Heart right ventricle (tissue), 16 donors: ENCODE data around the gene CHRDL2. TPM values are rescaled to one million over a fixed set of nuclear protein-coding genes. Genes with fewer than 3 reads are reported as not detected.

Source experiments
- ATAC-seq, 8 donors: fragments of 200-7000 bp; cut with Tn5 transposase; one replicate each; pipeline ENCODE4 v1.9.1; 2020; ENCODE audit warnings: mild to moderate bottlenecking in 8 of 8, moderate library complexity in 8 of 8, moderate number of reproducible peaks in 1 of 8
- DNase-seq, 2 donors: peaks; one replicate each; pipeline ENCODE4 v3.0.0-alpha.2; 2020
- H3K27ac ChIP-seq, 10 donors: fragments of 200-600 bp; sonication (generic) in 2 of 10; one replicate each; pipeline versions ENCODE4 v1.5.0 to v1.8.0; 2020 to 2022; ENCODE audit warnings: mild to moderate bottlenecking in 3 of 10
- H3K27me3 ChIP-seq, 7 donors: fragments of 200-600 bp; one replicate each; pipeline ENCODE4 v1.8.0; 2021 to 2022; ENCODE audit warnings: mild to moderate bottlenecking in 2 of 7
- H3K36me3 ChIP-seq, 9 donors: fragments of 200-600 bp; sonication (generic) in 1 of 9; one replicate each; pipeline versions ENCODE4 v1.5.0 to v1.8.0; 2020 to 2022; ENCODE audit warnings: mild to moderate bottlenecking in 2 of 9
- H3K4me1 ChIP-seq, 9 donors: fragments of 200-600 bp; sonication (generic) in 1 of 9; one replicate each; pipeline versions ENCODE4 v1.5.0 to v1.8.0; 2020 to 2022; ENCODE audit warnings: mild to moderate bottlenecking in 4 of 9
- H3K4me3 ChIP-seq, 10 donors: fragments of 200-600 bp; sonication (generic) in 2 of 10; one replicate each; pipeline versions ENCODE4 v1.5.0 to v1.8.0; 2020 to 2022; ENCODE audit warnings: mild to moderate bottlenecking in 7 of 10, moderate library complexity in 2 of 10
- H3K9me3 ChIP-seq, 11 donors: fragments of 200-600 bp in 10 of 11; sonication (generic) in 2 of 11; one replicate each; pipeline versions ENCODE4 v1.5.0 to v1.8.0; 2013 to 2022; ENCODE audit warnings: mild to moderate bottlenecking in 2 of 11, control low read depth in 1 of 11, moderate library complexity in 1 of 11
- WGBS, 2 donors: extraction: QIAGEN DNeasy Blood & Tissue Kit; methylation state at CpG; one replicate each; pipeline ENCODE4 v1.1.7; 2013; ENCODE audit warnings: inconsistent platforms in 1 of 2; 5-methylcytosine and 5-hydroxymethylcytosine counted together
- intact Hi-C, 10 donors: fragments of 100-400 bp; cut with DNase I; formaldehyde crosslinking; loops; one replicate each; pipeline versions ENCODE4 v1.11.1 to v1.14.2; 2022
- polyA plus RNA-seq, 2 donors: library from polyadenylated mRNA; stranded (reverse); fragments of 200-250 nt; gene quantifications; one replicate each; pipeline ENCODE4 v1.2.3, GENCODE V29; 2013
- total RNA-seq, 10 donors: library from RNA; stranded (reverse); fragmentation: NEBNext Ultra II Directional in 3 of 10; extraction: Animal tissue kit (Norgen Biotek cat#: 25700) in 3 of 10; gene quantifications; one replicate each; pipeline versions ENCODE4 v1.2.1 to v1.2.4, GENCODE V29; 2021 to 2023
- TF ChIP-seq, protein P1 (sequence below), 9 donors: fragments of 200-600 bp; sonication (generic) in 2 of 9; IDR thresholded peaks; one replicate each; pipeline versions ENCODE4 v1.5.0 to v1.8.0; 2021 to 2022; ENCODE audit warnings: antibody characterized with exemption in 9 of 9, mild to moderate bottlenecking in 5 of 9, moderate library complexity in 1 of 9
- donor health status: Arrhythmogenic right ventricular cardiomyopathy.
- donor health status: ischemic (EF 13 %, LVEDD 7.1; RV severe dilation, severe dysfunction).
- donor health status: healthy with polysubstance abuse.
- donor health status: DM: no; HTN: yes; CAD: no.
- donor health status: DM: no; HTN: no; CAD: no.
- donor health status: ischemic (EF 25% LVEDD 6.9; RV normal size, moderate dysfunction).
- donor health status: ischemic (EF 25% LVEDD 5.7; RV mildly dilated, moderate dysfunction).
- donor health status: healthy.
- donor health status: DM: yes; HTN: yes; CAD: no.
- donor health status: Ischemic cardiomyopathy.
- donor health status: ischemic (EF 35%, LVEDD 5.7; RV mildly dilated, moderate dysfunction).
- donor health status: nonischemic (EF 11% LVEDD 7.7; RV severe dilation, severe dysfunction).
- donor health status: DM: yes; HTN: yes; CAD: no.
- donor health status: PGD.
- donor health status: ischemic (EF 29% LVEDD 5.4; RV normal size, mild dysfunction).
- donor health status: nonischemic (EF 23%, LVEDD 6.1; RV moderate dilation, normal function).

CHRDL2 gene
- total and polyA plus RNA-seq, 12 donors: 1.00 to 19.7 (median 6.7) TPM

DNA sequence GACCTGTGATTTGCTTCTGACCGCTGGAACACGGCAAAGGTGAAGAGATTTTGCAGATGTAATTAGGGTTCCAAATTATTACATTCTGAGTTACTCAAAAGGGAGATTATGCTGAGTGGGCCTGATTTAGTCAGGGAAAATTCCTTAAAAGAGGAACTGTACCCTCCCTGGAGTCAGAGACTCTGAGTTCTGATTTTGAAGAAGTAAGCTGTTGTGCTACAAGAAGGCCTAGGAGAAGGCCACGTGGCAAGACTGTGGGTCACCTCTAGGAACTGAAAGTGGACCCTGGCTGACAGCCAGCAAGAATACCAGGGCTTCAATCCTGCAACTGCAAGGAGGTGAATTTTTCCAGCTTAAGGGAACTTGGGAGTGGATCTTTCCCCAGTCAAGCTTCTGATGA is 45.3 kb downstream of the CHRDL2 start:
- Histone ChIP-seq H3K4me3 (no peak overlapping the region), H3K27ac (peak overlapping the region in 1 of 10 donors; percentile 74), H3K9me3 (peaks cover 0 to 12% (median 0%) of the 10 kb centered on the region in 11 donors), H3K4me1 (peaks cover 0 to 65% (median 20%) of the 10 kb centered on the region in 9 donors), H3K36me3 (no peaks in the 10 kb centered on the region), H3K27me3 (peaks cover 0 to 23% (median 5%) of the 10 kb centered on the region in 7 donors)
- DNase-seq (no peak), ATAC-seq (peak in 3 of 8 donors; percentile 27 to 38 (median 31))
- intact Hi-C loops: no loop called here
- TF ChIP-seq, protein P1, sequence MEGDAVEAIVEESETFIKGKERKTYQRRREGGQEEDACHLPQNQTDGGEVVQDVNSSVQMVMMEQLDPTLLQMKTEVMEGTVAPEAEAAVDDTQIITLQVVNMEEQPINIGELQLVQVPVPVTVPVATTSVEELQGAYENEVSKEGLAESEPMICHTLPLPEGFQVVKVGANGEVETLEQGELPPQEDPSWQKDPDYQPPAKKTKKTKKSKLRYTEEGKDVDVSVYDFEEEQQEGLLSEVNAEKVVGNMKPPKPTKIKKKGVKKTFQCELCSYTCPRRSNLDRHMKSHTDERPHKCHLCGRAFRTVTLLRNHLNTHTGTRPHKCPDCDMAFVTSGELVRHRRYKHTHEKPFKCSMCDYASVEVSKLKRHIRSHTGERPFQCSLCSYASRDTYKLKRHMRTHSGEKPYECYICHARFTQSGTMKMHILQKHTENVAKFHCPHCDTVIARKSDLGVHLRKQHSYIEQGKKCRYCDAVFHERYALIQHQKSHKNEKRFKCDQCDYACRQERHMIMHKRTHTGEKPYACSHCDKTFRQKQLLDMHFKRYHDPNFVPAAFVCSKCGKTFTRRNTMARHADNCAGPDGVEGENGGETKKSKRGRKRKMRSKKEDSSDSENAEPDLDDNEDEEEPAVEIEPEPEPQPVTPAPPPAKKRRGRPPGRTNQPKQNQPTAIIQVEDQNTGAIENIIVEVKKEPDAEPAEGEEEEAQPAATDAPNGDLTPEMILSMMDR (IDR thresholded peaks at IDR 0.05): no peak
- WGBS, 2 donors: 93 to 95% methylated on average over 3 of the region's 3 CpGs

- H3K4me1 ChIP-seq: peaks cover 0 to 65% (median 20%) of the 10 kb centered on the region in 9 donors
- intact Hi-C loops: no loop called here
- no peaks in the 10 kb centered on the region for H3K36me3 ChIP-seq
- peak overlapping the region in 1 of 10 donors; percentile 74 for H3K27ac ChIP-seq
- ATAC-seq: no peak
- no peak for DNase-seq
- H3K27me3 ChIP-seq: peaks cover 0 to 23% (median 5%) of the 10 kb centered on the region in 7 donors
- peaks cover 0 to 12% (median 0%) of the 10 kb centered on the region in 11 donors for H3K9me3 ChIP-seq
- TF ChIP-seq, protein P1 (IDR thresholded peaks at IDR 0.05): no peak
- no peak overlapping the region for H3K4me3 ChIP-seq
Measured at GRCh38 chr11:74685338-74685737, 45.9 kb downstream of the CHRDL2 start.

DNA sequence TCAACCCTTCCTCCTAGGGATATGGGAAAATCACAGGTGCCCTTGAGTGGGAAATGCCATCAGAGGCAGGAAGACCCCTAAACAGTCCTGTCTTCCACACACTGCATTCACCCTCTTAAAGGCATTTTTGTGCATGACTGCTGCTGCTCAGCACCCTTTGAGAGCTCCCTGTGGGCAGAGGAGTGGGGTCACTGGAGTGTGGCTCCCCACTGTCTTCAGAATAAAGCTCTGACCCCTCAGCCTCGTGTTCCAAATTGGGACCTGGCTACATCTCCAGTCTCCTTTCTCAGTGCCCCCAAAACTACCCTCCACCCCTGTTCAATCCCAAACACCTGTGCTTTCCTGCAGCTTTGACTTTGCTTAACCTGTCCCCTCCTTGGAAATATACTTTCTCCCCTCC is 46.6 kb downstream of the CHRDL2 start:
- no peak for DNase-seq
- Histone ChIP-seq H3K9me3 (peaks cover 0 to 12% (median 0%) of the 10 kb centered on the region in 11 donors), H3K27ac (no peak overlapping the region), H3K36me3 (no peaks in the 10 kb centered on the region), H3K4me1 (peaks cover 0 to 65% (median 20%) of the 10 kb centered on the region in 9 donors), H3K27me3 (peaks cover 0 to 23% (median 5%) of the 10 kb centered on the region in 7 donors), H3K4me3 (no peak overlapping the region)
- intact Hi-C loops: no loop called here
- TF ChIP-seq, protein P1 (IDR thresholded peaks at IDR 0.05): no peak
- 86 to 94% methylated on average over 1 of the region's 1 CpG for WGBS, 2 donors
- no peak for ATAC-seq

DNA sequence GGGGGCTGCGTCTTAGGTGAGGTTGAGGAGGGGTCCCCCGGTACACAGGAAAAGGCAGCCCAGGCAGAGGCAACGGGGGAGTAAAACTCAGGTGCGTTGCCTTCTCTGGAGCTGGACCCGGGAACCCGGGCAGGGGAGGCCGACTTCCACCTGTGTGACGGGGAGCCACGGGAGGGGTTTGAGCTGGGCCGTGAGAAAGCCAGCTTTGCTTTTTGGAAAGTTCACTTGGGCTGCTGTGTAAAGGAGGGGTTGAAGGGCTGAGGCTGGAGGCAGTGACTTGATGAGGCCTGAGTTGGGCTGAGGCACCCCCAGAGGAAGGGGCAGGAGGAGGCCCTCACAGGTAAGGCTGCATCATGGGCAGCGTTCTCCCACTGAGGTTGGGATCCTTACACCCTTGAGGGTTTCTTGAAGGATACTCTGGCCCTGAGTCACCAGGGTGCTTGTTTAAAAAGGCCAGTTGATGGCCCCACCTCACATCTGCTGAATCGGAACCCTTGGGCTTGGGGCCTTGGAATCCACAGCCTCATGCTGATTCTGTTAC is 47.2 kb downstream of the CHRDL2 start:
- H3K4me3 ChIP-seq: peak overlapping the region in 6 of 10 donors; percentile 44 to 56 (median 52)

More for the DNA sequence above, 47.2 kb downstream of the CHRDL2 start:
- H3K27ac ChIP-seq: peak overlapping the region in 5 of 10 donors; percentile 36 to 77 (median 67)
- H3K27me3 ChIP-seq: peaks cover 0 to 23% (median 5%) of the 10 kb centered on the region in 7 donors
- intact Hi-C loops: no loop called here
- peaks cover 0 to 65% (median 20%) of the 10 kb centered on the region in 9 donors for H3K4me1 ChIP-seq
- H3K9me3 ChIP-seq: peaks cover 0 to 12% (median 0%) of the 10 kb centered on the region in 11 donors
- H3K36me3 ChIP-seq: no peaks in the 10 kb centered on the region
- ATAC-seq: no peak
- no peak for DNase-seq
- TF ChIP-seq, protein P1 (IDR thresholded peaks at IDR 0.05): no peak
- WGBS, 2 donors: 79 to 80% methylated on average over 12 of the region's 12 CpGs
